OCI-LY7 (cell line): ENCODE measurements around the gene MIGA1. TPM values are rescaled to one million over a fixed set of nuclear protein-coding genes. Genes with fewer than 3 reads are reported as not detected.
A peak's percentile ranks its signal among the peaks of the same experiment; 100 is the strongest.
"Not testable (repeated sequence)": the region's sequence is repeated elsewhere in the genome, so short reads cannot be mapped to it uniquely, and the experiment has no call there.

ENCODE experiments used
- BruUV-seq: library from RNA; stranded (reverse); fragments of 400-500 nt; replicated peaks from 2 replicates; lab custom pipeline; 2021; lab: Mats Ljungman, UMichigan
- CTCF ChIA-PET: fragments of 300-600 bp; sonication (Branson Sonifier 250); formaldehyde crosslinking; loops from one replicate; lab custom pipeline; 2022; ENCODE audit warnings: antibody characterized with exemption; ENCODE audit not compliant: unreplicated experiment; lab: Charles Lee
- POLR2A ChIA-PET: fragments of 300-600 bp; sonication (Branson Sonifier 250); formaldehyde crosslinking; loops from one replicate; lab custom pipeline; 2022; ENCODE audit warnings: antibody characterized with exemption; lab: Charles Lee
- DNase-seq: peaks from one replicate; pipeline ENCODE4 v3.0.0-alpha.2; 2015; ENCODE audit warnings: low spot score
- H2AFZ ChIP-seq: fragments of 200-600 bp; sonication (generic), shearing (Covaris generic); 2 replicates; pipeline ENCODE4 v1.6.1; 2014; ENCODE audit warnings: mild to moderate bottlenecking, antibody characterized with exemption, low read length, moderate library complexity
- H3K27ac ChIP-seq: fragments of 200-600 bp; sonication (generic); 2 replicates; pipeline ENCODE4 v1.5.1; 2014; ENCODE audit warnings: mixed run types, low read depth, mild to moderate bottlenecking, moderate library complexity, low read length, inconsistent platforms; ENCODE audit not compliant: poor library complexity, severe bottlenecking
- H3K36me3 ChIP-seq: fragments of 200-600 bp; sonication (generic); 2 replicates; pipeline ENCODE4 v1.6.1; 2014; ENCODE audit warnings: mild to moderate bottlenecking, antibody characterized with exemption, low read length, moderate library complexity, mixed read lengths; ENCODE audit not compliant: insufficient read depth
- H3K4me1 ChIP-seq: fragments of 200-600 bp; sonication (generic); 2 replicates; pipeline ENCODE4 v1.5.1; 2014; ENCODE audit warnings: mild to moderate bottlenecking, low read length; ENCODE audit not compliant: insufficient read depth, poor library complexity, severe bottlenecking
- H3K4me2 ChIP-seq: fragments of 200-600 bp; sonication (generic); 2 replicates; pipeline ENCODE4 v1.6.1; 2014; ENCODE audit warnings: mild to moderate bottlenecking, low read length
- H3K4me3 ChIP-seq: fragments of 200-600 bp; sonication (generic); 2 replicates; pipeline ENCODE4 v1.5.1; 2014; ENCODE audit warnings: mild to moderate bottlenecking, low read depth, low read length; ENCODE audit not compliant: poor library complexity, severe bottlenecking
- H3K79me2 ChIP-seq: fragments of 200-600 bp; sonication (generic); 2 replicates; pipeline ENCODE4 v1.6.1; 2016; ENCODE audit warnings: low read depth, mild to moderate bottlenecking, low read length, moderate library complexity, mixed read lengths; ENCODE audit not compliant: insufficient read depth
- H3K9me2 ChIP-seq: fragments of 200-600 bp; sonication (generic); 2 replicates; pipeline ENCODE4 v1.6.1; 2016; ENCODE audit warnings: mild to moderate bottlenecking, low read length, mixed read lengths; ENCODE audit not compliant: insufficient read depth
- H3K9me3 ChIP-seq: fragments of 200-600 bp; sonication (generic); 2 replicates; pipeline ENCODE4 v1.6.1; 2014; ENCODE audit warnings: mild to moderate bottlenecking, mixed run types, low read length, mixed read lengths
- H4K20me1 ChIP-seq: fragments of 200-600 bp; sonication (generic); 2 replicates; pipeline ENCODE4 v1.6.1; 2014; ENCODE audit warnings: mild to moderate bottlenecking, antibody characterized with exemption, low read length, moderate library complexity, mixed read lengths; ENCODE audit not compliant: insufficient read depth
- CTCF ChIP-seq: fragments of 200-600 bp; sonication (generic); conservative IDR thresholded peaks from 2 replicates; pipeline ENCODE4 v1.5.1; 2014; ENCODE audit warnings: mild to moderate bottlenecking, antibody characterized with exemption, low read length, moderate library complexity, mixed read lengths
- EZH2phosphoT487 ChIP-seq: fragments of 200-600 bp; sonication (generic); IDR thresholded peaks from 2 replicates; pipeline ENCODE4 v1.6.1; 2018; ENCODE audit warnings: low read depth, borderline replicate concordance, mild to moderate bottlenecking, mixed run types, antibody characterized with exemption, low read length, moderate library complexity, mixed read lengths
- intact Hi-C: fragments of 100-400 bp; cut with micrococcal nuclease; formaldehyde crosslinking; loops from one replicate; pipeline ENCODE4 v1.10.0; 2022; ENCODE audit not compliant: unreplicated experiment
- total RNA-seq, 2 experiments: library from RNA; depleted of rRNA in 1 of 2; stranded (reverse); fragments of >200 nt in 1 of 2; shearing (Covaris generic) in 1 of 2; gene quantifications; 2 replicates each; pipeline ENCODE4 v1.2.3, GENCODE V29; 2014 to 2022

The MIGA1 gene
- total RNA-seq, 2 experiments from 2014 or later = 5.1 to 8.4 TPM

DNA sequence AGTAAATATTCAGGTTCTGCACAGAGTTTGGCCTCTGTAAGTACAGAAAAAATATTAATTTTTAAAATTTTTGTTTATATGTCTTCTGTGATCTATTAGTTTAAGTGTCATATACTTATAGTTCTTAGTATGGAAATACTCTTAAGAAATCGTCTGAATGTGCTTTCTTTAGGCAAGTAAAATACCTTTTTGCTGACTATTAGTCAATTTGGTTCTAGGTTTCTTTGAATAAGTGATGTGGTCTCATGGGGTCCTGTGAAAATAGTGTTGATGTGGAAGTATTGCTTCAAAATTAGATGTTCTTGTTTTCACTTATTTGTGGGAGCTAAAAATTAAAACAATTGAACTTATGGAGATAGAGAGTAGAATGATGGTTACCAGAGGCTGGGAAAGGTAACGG, 23.9 kb downstream of the MIGA1 start:
- intact Hi-C loops = loop anchor here (5.0 kb wide), 1 partner anchor 101 kb away; no protein-coding TSS in a partner anchor
- POLR2A ChIA-PET = interaction anchor here (0.6 to 1.1 kb wide), 3 partner anchors 10 to 60 kb away, joined by 3 read pairs; no protein-coding TSS in a partner anchor

GRCh38 chr1:77809787-77810462, 30.5 kb downstream of the MIGA1 start:
- H3K4me1 ChIP-seq, H3K9me2 ChIP-seq, H3K9me3 ChIP-seq, intact Hi-C loops, H3K4me2 ChIP-seq, H4K20me1 ChIP-seq, H3K27ac ChIP-seq, H2AFZ ChIP-seq, H3K79me2 ChIP-seq, H3K4me3 ChIP-seq, DNase-seq, CTCF ChIA-PET: not testable (repeated sequence)
- POLR2A ChIA-PET = interaction anchor here (0.6 to 0.7 kb wide), 4 partner anchors 9 to 249 kb away, joined by 3 to 4 read pairs (median 3); no protein-coding TSS in a partner anchor
- TSS peak; percentile 71 for BruUV-seq
- peaks cover 56% of the 10 kb centered on the region for H3K36me3 ChIP-seq

More for the DNA sequence above, 23.9 kb downstream of the MIGA1 start:
- CTCF ChIA-PET = no interaction called here
- no TSS peak for BruUV-seq
- H4K20me1 ChIP-seq = no peaks in the 10 kb centered on the region
- no peak overlapping the region for H3K4me2 ChIP-seq
- peaks cover 54% of the 10 kb centered on the region for H3K36me3 ChIP-seq
- no peak overlapping the region for H2AFZ ChIP-seq
- H3K4me3 ChIP-seq = no peak overlapping the region
- no peak overlapping the region for H3K27ac ChIP-seq
- no peaks in the 10 kb centered on the region for H3K79me2 ChIP-seq
- H3K9me3 ChIP-seq = no peaks in the 10 kb centered on the region
- TF ChIP-seq CTCF (no peak), EZH2phosphoT487 (no peak)
- DNase-seq = no peak
- no peaks in the 10 kb centered on the region for H3K9me2 ChIP-seq
- H3K4me1 ChIP-seq = no peaks in the 10 kb centered on the region

DNA sequence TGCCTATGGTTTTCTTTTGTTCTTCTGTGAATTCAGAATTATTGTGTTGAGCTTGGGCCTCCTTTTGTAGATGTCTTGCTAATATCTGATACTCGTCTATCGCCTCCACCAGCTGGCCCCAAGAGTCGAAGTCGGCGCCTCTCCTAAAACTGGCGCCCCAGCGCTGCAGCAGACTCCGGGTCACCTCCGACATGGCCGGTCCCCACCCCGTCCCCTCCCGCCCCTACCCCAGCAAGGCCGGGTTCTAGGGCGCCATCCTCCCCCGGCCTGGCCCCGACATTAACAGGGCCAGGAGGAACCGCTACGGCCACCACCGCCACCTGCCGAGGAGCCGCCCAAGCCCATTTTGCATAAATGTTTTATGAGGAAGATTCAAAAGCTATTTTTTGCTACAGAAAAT, 32.1 kb downstream of the MIGA1 start:
- H3K9me3 ChIP-seq, intact Hi-C loops, H3K4me2 ChIP-seq, CTCF ChIA-PET, H4K20me1 ChIP-seq, H2AFZ ChIP-seq, H3K9me2 ChIP-seq, DNase-seq, H3K79me2 ChIP-seq, H3K4me3 ChIP-seq, H3K27ac ChIP-seq, BruUV-seq, H3K4me1 ChIP-seq: not testable (repeated sequence)
- POLR2A ChIA-PET = interaction anchor here (1.0 to 1.7 kb wide), 2 partner anchors 15 to 16 kb away, joined by 3 read pairs; no protein-coding TSS in a partner anchor
- peaks cover 59% of the 10 kb centered on the region for H3K36me3 ChIP-seq
